DOHH2 (cell line): ENCODE measurements around the gene LAGE3.

Experiments
- EZH2phosphoT487 ChIP-seq: fragments of 200-600 bp; sonication (generic); IDR thresholded peaks from 2 replicates; pipeline ENCODE4 v1.6.1; 2017; ENCODE audit warnings: borderline replicate concordance, mild to moderate bottlenecking, antibody characterized with exemption, low read length, moderate library complexity, mixed read lengths
- TF ChIP-seq, protein P1 (sequence below): fragments of 200-600 bp; sonication (generic); IDR thresholded peaks from one replicate; pipeline ENCODE4 v1.5.1; 2014; ENCODE audit warnings: antibody characterized with exemption, mild to moderate bottlenecking, low read depth, low read length; ENCODE audit not compliant: poor library complexity, severe bottlenecking

GRCh38 chrX:154459832-154460231 is 19.2 kb downstream of the LAGE3 start:
- TF ChIP-seq, protein P1, sequence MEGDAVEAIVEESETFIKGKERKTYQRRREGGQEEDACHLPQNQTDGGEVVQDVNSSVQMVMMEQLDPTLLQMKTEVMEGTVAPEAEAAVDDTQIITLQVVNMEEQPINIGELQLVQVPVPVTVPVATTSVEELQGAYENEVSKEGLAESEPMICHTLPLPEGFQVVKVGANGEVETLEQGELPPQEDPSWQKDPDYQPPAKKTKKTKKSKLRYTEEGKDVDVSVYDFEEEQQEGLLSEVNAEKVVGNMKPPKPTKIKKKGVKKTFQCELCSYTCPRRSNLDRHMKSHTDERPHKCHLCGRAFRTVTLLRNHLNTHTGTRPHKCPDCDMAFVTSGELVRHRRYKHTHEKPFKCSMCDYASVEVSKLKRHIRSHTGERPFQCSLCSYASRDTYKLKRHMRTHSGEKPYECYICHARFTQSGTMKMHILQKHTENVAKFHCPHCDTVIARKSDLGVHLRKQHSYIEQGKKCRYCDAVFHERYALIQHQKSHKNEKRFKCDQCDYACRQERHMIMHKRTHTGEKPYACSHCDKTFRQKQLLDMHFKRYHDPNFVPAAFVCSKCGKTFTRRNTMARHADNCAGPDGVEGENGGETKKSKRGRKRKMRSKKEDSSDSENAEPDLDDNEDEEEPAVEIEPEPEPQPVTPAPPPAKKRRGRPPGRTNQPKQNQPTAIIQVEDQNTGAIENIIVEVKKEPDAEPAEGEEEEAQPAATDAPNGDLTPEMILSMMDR, result no peak
- no peak for TF ChIP-seq EZH2phosphoT487
